Astrocyte of the cerebellum (primary cell): ENCODE results near the gene ANKRD33B.
"Not testable (repeated sequence)": the region's sequence is repeated elsewhere in the genome, so short reads cannot be mapped to it uniquely, and the experiment has no call there.

ENCODE experiments used
- DNase-seq: peaks from one replicate; pipeline ENCODE4 v3.0.0-alpha.2; 2011; ENCODE audit warnings: low read depth
- H3K4me3 ChIP-seq: 2 replicates; pipeline ENCODE4 v1.5.1; 2011; ENCODE audit warnings: mild to moderate bottlenecking, low read depth, low read length, moderate library complexity
- CTCF ChIP-seq: IDR thresholded peaks from 2 replicates; pipeline ENCODE4 v1.5.1; 2012; ENCODE audit warnings: low read length, low read depth, moderate library complexity, mild to moderate bottlenecking; ENCODE audit errors: missing control alignments
- in situ Hi-C: cut with HindIII; loops from 2 replicates; pipeline ENCODE4 v1.10.0; 2017; ENCODE audit warnings: low sequenced_read_pairs

Gene ANKRD33B

GRCh38 chr5:10607023-10607665, 43.3 kb downstream of the ANKRD33B start:
- no peak for TF ChIP-seq CTCF
- in situ Hi-C loops = no loop called here
- DNase-seq = no peak
- no peak overlapping the region for H3K4me3 ChIP-seq

GRCh38 chr5:10607666-10608073, 43.8 kb downstream of the ANKRD33B start:
- no peak for DNase-seq
- H3K4me3 ChIP-seq = no peak overlapping the region
- in situ Hi-C loops = no loop called here
- no peak for TF ChIP-seq CTCF

GRCh38 chr5:10608081-10608480, 44.2 kb downstream of the ANKRD33B start:
- DNase-seq, in situ Hi-C loops, H3K4me3 ChIP-seq: not testable (repeated sequence)

GRCh38 chr5:10610058-10610457, 46.2 kb downstream of the ANKRD33B start:
- DNase-seq = no peak

DNA sequence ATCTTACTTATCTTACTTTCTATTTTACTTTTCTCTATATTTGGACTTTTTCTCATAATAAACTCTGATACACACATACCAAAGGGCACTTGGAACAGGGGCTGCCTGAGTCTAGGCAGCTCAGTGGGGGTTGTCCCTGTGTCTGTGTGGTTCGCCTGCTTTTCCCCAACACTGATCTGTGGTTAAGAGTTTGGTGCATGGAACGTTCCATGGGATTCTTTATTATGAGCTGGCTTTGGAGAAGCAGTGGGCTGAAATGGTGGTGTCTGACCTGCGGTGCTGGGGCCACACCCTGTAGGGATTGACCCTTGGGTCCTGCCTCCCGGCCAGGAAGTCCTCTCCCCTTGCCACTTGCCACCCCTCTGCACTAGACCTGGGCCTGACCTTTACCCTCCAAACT, 47.4 kb downstream of the ANKRD33B start:
- no peak overlapping the region for H3K4me3 ChIP-seq
- TF ChIP-seq CTCF = no peak
- in situ Hi-C loops = no loop called here
- no peak for DNase-seq

More at GRCh38 chr5:10610058-10610457, 46.2 kb downstream of the ANKRD33B start:
- TF ChIP-seq CTCF = no peak
- in situ Hi-C loops = no loop called here
- H3K4me3 ChIP-seq = no peak overlapping the region

DNA sequence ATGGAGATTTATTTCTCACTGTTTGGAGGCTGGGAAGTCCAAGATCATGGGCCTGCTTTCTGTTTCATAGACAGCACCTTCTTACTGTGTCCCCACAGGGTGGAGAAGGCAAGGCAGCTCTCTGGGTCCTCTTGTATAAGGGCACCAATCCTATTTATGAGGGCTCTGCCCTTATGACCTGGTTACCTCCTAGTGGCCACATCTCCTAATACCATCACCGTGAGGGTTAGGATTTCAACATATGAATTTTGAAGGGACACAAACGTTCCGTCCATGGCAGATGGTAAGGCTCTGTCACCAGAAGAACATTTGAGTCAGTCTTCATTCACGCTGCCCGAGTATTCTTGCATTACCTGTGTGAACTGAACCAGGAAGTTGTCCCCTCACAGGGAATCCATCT, 48.4 kb downstream of the ANKRD33B start:
- in situ Hi-C loops = no loop called here
- DNase-seq = no peak
- no peak for TF ChIP-seq CTCF

GRCh38 chr5:10615693-10616092, 51.8 kb downstream of the ANKRD33B start:
- in situ Hi-C loops = no loop called here
- no peak overlapping the region for H3K4me3 ChIP-seq
- no peak for TF ChIP-seq CTCF
- DNase-seq = no peak

More for the DNA sequence above, 48.4 kb downstream of the ANKRD33B start:
- H3K4me3 ChIP-seq = no peak overlapping the region
